ENCODE results near the gene ULK1. TPM values are rescaled to one million over a fixed set of nuclear protein-coding genes. Genes with fewer than 3 reads are reported as not detected.

Gene ULK1
- total RNA-seq, 1 donor: 14.1 TPM

- Histone ChIP-seq H3K79me2 (ENCODE audit: insufficient read depth, low read length) (peaks cover 28% of the 10 kb centered on the region), H3K27ac (ENCODE audit: low read depth, low read length) (no peak overlapping the region), H3K4me1 (ENCODE audit: insufficient read depth, low read length) (peaks cover 9% of the 10 kb centered on the region), H4K20me1 (ENCODE audit: insufficient read depth, low read length) (peaks cover 7% of the 10 kb centered on the region), H3K27me3 (ENCODE audit: insufficient read depth, low read length) (no peaks in the 10 kb centered on the region), H3K9me3 (ENCODE audit: low read depth, low read length) (no peaks in the 10 kb centered on the region), H3K36me3 (ENCODE audit: insufficient read depth, low read length) (peaks cover 53% of the 10 kb centered on the region), H3K4me3 (ENCODE audit: insufficient read depth, low read length) (no peak overlapping the region), H3K4me2 (ENCODE audit: insufficient read depth, low read length) (no peak overlapping the region), H2AFZ (ENCODE audit: low read length) (no peak overlapping the region)
- DNase-seq (ENCODE audit: insufficient read length, low spot score, missing footprints): peak; percentile 69
- TF ChIP-seq CTCF (IDR thresholded peaks at IDR 0.05; ENCODE audit: extremely low read depth, low read depth, low read length): no peak
These were observed 39.0 kb downstream of the ULK1 start for GRCh38 chr12:131933387-131933786.

- no peak for TF ChIP-seq CTCF (IDR thresholded peaks at IDR 0.05; ENCODE audit: extremely low read depth, low read depth, low read length)
- peaks cover 60% of the 10 kb centered on the region for H3K36me3 ChIP-seq (ENCODE audit: insufficient read depth, low read length)
- no peak overlapping the region for H2AFZ ChIP-seq (ENCODE audit: low read length)
- no peaks in the 10 kb centered on the region for H3K27me3 ChIP-seq (ENCODE audit: insufficient read depth, low read length)
- peaks cover 9% of the 10 kb centered on the region for H3K4me1 ChIP-seq (ENCODE audit: insufficient read depth, low read length)
- no peak overlapping the region for H3K4me2 ChIP-seq (ENCODE audit: insufficient read depth, low read length)
- DNase-seq (ENCODE audit: insufficient read length, low spot score, missing footprints): no peak
- no peaks in the 10 kb centered on the region for H3K9me3 ChIP-seq (ENCODE audit: low read depth, low read length)
- H3K27ac ChIP-seq (ENCODE audit: low read depth, low read length): no peak overlapping the region
- peaks cover 7% of the 10 kb centered on the region for H4K20me1 ChIP-seq (ENCODE audit: insufficient read depth, low read length)
- H3K4me3 ChIP-seq (ENCODE audit: insufficient read depth, low read length): no peak overlapping the region
- H3K79me2 ChIP-seq (ENCODE audit: insufficient read depth, low read length): peaks cover 23% of the 10 kb centered on the region
These were observed 40.1 kb downstream of the ULK1 start for GRCh38 chr12:131934535-131934934.

GRCh38 chr12:131938082-131938481 is 43.7 kb downstream of the ULK1 start:
- H2AFZ ChIP-seq (ENCODE audit: low read length): no peak overlapping the region
- H3K36me3 ChIP-seq (ENCODE audit: insufficient read depth, low read length): peaks cover 61% of the 10 kb centered on the region
- DNase-seq (ENCODE audit: insufficient read length, low spot score, missing footprints): no peak
- H3K27me3 ChIP-seq (ENCODE audit: insufficient read depth, low read length): no peaks in the 10 kb centered on the region
- H3K4me1 ChIP-seq (ENCODE audit: insufficient read depth, low read length): no peaks in the 10 kb centered on the region
- no peak overlapping the region for H3K27ac ChIP-seq (ENCODE audit: low read depth, low read length)
- H3K4me3 ChIP-seq (ENCODE audit: insufficient read depth, low read length): no peak overlapping the region
- no peaks in the 10 kb centered on the region for H3K9me3 ChIP-seq (ENCODE audit: low read depth, low read length)
- TF ChIP-seq CTCF (IDR thresholded peaks at IDR 0.05; ENCODE audit: extremely low read depth, low read depth, low read length): no peak
- H4K20me1 ChIP-seq (ENCODE audit: insufficient read depth, low read length): peaks cover 5% of the 10 kb centered on the region
- H3K4me2 ChIP-seq (ENCODE audit: insufficient read depth, low read length): no peak overlapping the region
- no peaks in the 10 kb centered on the region for H3K79me2 ChIP-seq (ENCODE audit: insufficient read depth, low read length)

GRCh38 chr12:131939007-131939406 is 44.6 kb downstream of the ULK1 start:
- H3K27me3 ChIP-seq (ENCODE audit: insufficient read depth, low read length): no peaks in the 10 kb centered on the region
- H3K36me3 ChIP-seq (ENCODE audit: insufficient read depth, low read length): peaks cover 54% of the 10 kb centered on the region

More at GRCh38 chr12:131939007-131939406, 44.6 kb downstream of the ULK1 start:
- no peak overlapping the region for H3K27ac ChIP-seq (ENCODE audit: low read depth, low read length)
- H3K9me3 ChIP-seq (ENCODE audit: low read depth, low read length): no peaks in the 10 kb centered on the region
- no peak overlapping the region for H3K4me3 ChIP-seq (ENCODE audit: insufficient read depth, low read length)
- no peak overlapping the region for H2AFZ ChIP-seq (ENCODE audit: low read length)
- H4K20me1 ChIP-seq (ENCODE audit: insufficient read depth, low read length): peaks cover 5% of the 10 kb centered on the region
- TF ChIP-seq CTCF (IDR thresholded peaks at IDR 0.05; ENCODE audit: extremely low read depth, low read depth, low read length): no peak
- H3K4me2 ChIP-seq (ENCODE audit: insufficient read depth, low read length): no peak overlapping the region
- DNase-seq (ENCODE audit: insufficient read length, low spot score, missing footprints): peak; percentile 44
- no peaks in the 10 kb centered on the region for H3K79me2 ChIP-seq (ENCODE audit: insufficient read depth, low read length)
- no peaks in the 10 kb centered on the region for H3K4me1 ChIP-seq (ENCODE audit: insufficient read depth, low read length)
